ENCODE measurements around the gene ZNF14.

DNA sequence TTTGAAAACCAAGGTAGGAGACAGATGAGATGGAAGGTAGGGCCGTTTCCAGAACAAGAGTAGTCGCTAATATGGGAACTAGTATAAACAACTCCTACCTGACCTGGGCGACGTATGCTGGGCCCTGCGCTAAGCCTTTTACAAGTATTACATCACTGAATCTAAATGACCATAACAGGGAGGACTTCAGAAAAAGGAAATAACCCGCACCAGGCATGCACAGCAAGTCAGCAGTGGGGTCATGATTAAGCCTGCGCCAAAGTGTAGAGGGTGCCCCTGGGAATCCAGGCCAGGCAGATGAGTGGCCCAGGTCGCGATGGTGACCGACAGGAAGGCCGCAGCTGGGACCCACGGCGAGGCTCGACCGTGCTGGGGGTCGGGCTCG, 70.0 kb downstream of the ZNF14 start:
- no peak for TF ChIP-seq POLR2A (IDR thresholded peaks at IDR 0.05)
- TF ChIP-seq, protein P1, sequence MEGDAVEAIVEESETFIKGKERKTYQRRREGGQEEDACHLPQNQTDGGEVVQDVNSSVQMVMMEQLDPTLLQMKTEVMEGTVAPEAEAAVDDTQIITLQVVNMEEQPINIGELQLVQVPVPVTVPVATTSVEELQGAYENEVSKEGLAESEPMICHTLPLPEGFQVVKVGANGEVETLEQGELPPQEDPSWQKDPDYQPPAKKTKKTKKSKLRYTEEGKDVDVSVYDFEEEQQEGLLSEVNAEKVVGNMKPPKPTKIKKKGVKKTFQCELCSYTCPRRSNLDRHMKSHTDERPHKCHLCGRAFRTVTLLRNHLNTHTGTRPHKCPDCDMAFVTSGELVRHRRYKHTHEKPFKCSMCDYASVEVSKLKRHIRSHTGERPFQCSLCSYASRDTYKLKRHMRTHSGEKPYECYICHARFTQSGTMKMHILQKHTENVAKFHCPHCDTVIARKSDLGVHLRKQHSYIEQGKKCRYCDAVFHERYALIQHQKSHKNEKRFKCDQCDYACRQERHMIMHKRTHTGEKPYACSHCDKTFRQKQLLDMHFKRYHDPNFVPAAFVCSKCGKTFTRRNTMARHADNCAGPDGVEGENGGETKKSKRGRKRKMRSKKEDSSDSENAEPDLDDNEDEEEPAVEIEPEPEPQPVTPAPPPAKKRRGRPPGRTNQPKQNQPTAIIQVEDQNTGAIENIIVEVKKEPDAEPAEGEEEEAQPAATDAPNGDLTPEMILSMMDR (IDR thresholded peaks at IDR 0.05): no peak

All from breast epithelium (tissue), 3 donors.